Measurements from ENCODE around the gene MARCKS. TPM values are rescaled to one million over a fixed set of nuclear protein-coding genes. Genes with fewer than 3 reads are reported as not detected.

MARCKS gene
- total and polyA plus RNA-seq, 2 donors (not counting 3 experiments of a cell fraction or from before 2014, with no cell fraction given), result 59.5 to 315 TPM

DNA sequence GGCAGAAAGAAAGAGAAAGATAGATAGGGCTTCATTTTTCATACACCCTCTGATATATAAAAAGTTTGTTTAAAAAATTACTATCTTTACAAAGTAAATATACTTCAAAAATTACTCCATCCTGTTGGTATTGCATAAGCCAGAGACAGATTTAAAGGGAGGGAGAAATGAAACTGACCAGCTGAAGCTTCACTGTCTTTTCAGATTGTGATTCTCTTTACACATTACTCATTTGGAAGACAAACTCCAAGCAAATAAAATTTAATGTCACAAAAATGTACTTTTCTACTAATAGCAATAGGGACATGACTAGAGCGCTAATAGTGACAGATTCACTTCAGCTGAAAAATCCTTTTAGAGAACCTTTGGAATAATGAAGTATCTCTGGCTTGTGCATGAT lies 38.6 kb upstream of the MARCKS start:
- DNase-seq (ENCODE audit: low read depth, low spot score) (no peak), FAIRE-seq (peak; percentile 8)
- POLR2A ChIA-PET, result no interaction called here
- Histone ChIP-seq H3K27me3 (ENCODE audit: control insufficient read depth in 2 of 2, insufficient read depth in 2 of 2, low read length in 2 of 2) (no peaks in the 10 kb centered on the region), H3K36me3 (ENCODE audit: control insufficient read depth in 2 of 2, extremely low read depth in 1 of 2, insufficient read depth in 2 of 2, low read length in 2 of 2) (no peaks in the 10 kb centered on the region), H3K9ac (replicated peaks; ENCODE audit: extremely low read depth, insufficient read depth, low read length) (no peak overlapping the region), H3K79me2 (ENCODE audit: control insufficient read depth, insufficient read depth, low read length) (no peaks in the 10 kb centered on the region), H2AFZ (ENCODE audit: low read depth, low read length) (no peak overlapping the region), H3K27ac (ENCODE audit: insufficient read depth, low read depth, low read length) (no peak overlapping the region), H3K4me3 (replicated peaks in 1 of 3; ENCODE audit: insufficient read depth in 1 of 3, low read depth in 1 of 3, low read length in 3 of 3) (no peak overlapping the region), H3K4me2 (ENCODE audit: insufficient read depth, low read length) (no peak overlapping the region), H3K9me3 (replicated peaks; ENCODE audit: control insufficient read depth, insufficient read depth, low read length) (no peaks in the 10 kb centered on the region), H4K20me1 (replicated peaks; ENCODE audit: control insufficient read depth, extremely low read depth, insufficient read depth, low read length) (no peaks in the 10 kb centered on the region), H3K4me1 (ENCODE audit: control insufficient read depth, extremely low read depth, insufficient read depth, low read length) (no peaks in the 10 kb centered on the region), H3K9me1 (replicated peaks; ENCODE audit: control insufficient read depth, extremely low read depth, insufficient read depth, low read length) (no peaks in the 10 kb centered on the region)
- BruUV-seq (replicated peaks), result no TSS peak
- CTCF ChIA-PET, result interaction anchor here (1.4 to 1.5 kb wide), 2 partner anchors 21 to 37 kb away, joined by 3 to 4 read pairs; no protein-coding TSS in a partner anchor
- dilution Hi-C loops (cut with MboI; ENCODE audit: extremely low pct_ligation_motif_present, low sequenced_read_pairs) (no loop called here), intact Hi-C loops (cut with micrococcal nuclease) (no loop called here)
- no peak for TF ChIP-seq JUN (IDR thresholded peaks at IDR 0.05; ENCODE audit: borderline replicate concordance, insufficient read depth, insufficient read length, low read depth)
- TF ChIP-seq, protein P1, sequence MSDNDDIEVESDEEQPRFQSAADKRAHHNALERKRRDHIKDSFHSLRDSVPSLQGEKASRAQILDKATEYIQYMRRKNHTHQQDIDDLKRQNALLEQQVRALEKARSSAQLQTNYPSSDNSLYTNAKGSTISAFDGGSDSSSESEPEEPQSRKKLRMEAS (IDR thresholded peaks at IDR 0.05; ENCODE audit: insufficient read depth, insufficient read length), result no peak
- TF ChIP-seq, protein P2, sequence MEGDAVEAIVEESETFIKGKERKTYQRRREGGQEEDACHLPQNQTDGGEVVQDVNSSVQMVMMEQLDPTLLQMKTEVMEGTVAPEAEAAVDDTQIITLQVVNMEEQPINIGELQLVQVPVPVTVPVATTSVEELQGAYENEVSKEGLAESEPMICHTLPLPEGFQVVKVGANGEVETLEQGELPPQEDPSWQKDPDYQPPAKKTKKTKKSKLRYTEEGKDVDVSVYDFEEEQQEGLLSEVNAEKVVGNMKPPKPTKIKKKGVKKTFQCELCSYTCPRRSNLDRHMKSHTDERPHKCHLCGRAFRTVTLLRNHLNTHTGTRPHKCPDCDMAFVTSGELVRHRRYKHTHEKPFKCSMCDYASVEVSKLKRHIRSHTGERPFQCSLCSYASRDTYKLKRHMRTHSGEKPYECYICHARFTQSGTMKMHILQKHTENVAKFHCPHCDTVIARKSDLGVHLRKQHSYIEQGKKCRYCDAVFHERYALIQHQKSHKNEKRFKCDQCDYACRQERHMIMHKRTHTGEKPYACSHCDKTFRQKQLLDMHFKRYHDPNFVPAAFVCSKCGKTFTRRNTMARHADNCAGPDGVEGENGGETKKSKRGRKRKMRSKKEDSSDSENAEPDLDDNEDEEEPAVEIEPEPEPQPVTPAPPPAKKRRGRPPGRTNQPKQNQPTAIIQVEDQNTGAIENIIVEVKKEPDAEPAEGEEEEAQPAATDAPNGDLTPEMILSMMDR (IDR thresholded peaks at IDR 0.05; ENCODE audit: extremely low read depth in 1 of 2, insufficient read depth in 1 of 2, low read depth in 1 of 2, low read length in 2 of 2), result no peak
- no peak for TF ChIP-seq POLR2A (IDR thresholded peaks at IDR 0.05; ENCODE audit: low read depth, low read length)
- TF ChIP-seq POLR2AphosphoS5 (IDR thresholded peaks at IDR 0.05; ENCODE audit: insufficient read depth, low read depth, low read length), result no peak
- no peak for TF ChIP-seq EZH2 (IDR thresholded peaks at IDR 0.05; ENCODE audit: borderline replicate concordance, low read depth, low read length, severe bottlenecking)
- no peak for TF ChIP-seq MYC (IDR thresholded peaks at IDR 0.05; ENCODE audit: low read depth, low read length)
- no peak for TF ChIP-seq GATA2 (IDR thresholded peaks at IDR 0.05; ENCODE audit: insufficient read depth, insufficient read length, low read depth, low read length)
- TF ChIP-seq FOS (IDR thresholded peaks at IDR 0.05; ENCODE audit: borderline replicate concordance, insufficient read depth, low read length), result no peak

Data from endothelial cell of umbilical vein (primary cell).